ENCODE measurements around the gene TNFRSF21. TPM values are rescaled to one million over a fixed set of nuclear protein-coding genes. Genes with fewer than 3 reads are reported as not detected.

TNFRSF21 gene
- total and polyA plus RNA-seq, 10 of the 15 experiments (the other 5 are each of a cell fraction or from before 2014, with no cell fraction given) = 0.09 to 1.0 (median 0.27) TPM

- Histone ChIP-seq H3K9me3 (replicated peaks; ENCODE audit: control insufficient read depth, insufficient read depth, low read length) (no peaks in the 10 kb centered on the region), H3K4me1 (ENCODE audit: control insufficient read depth, insufficient read depth, low read length) (no peaks in the 10 kb centered on the region), H3K27me3 (replicated peaks in 1 of 2; ENCODE audit: control insufficient read depth in 2 of 2, insufficient read depth in 2 of 2, low read length in 1 of 2) (0 out of 4 replicates have a peak, but pooled peaks cover 0 to 2% of the 10 kb centered on the region in 2 experiments), H3K79me2 (ENCODE audit: control insufficient read depth, insufficient read depth, low read length) (no peaks in the 10 kb centered on the region), H3K4me2 (ENCODE audit: control insufficient read depth, insufficient read depth) (no peak overlapping the region), H3K27ac (ENCODE audit: control insufficient read depth, insufficient read depth) (no peak overlapping the region), H4K20me1 (ENCODE audit: control insufficient read depth, insufficient read depth) (no peaks in the 10 kb centered on the region), H3K9ac (ENCODE audit: control insufficient read depth, insufficient read depth, low read length) (no peak overlapping the region), H3K4me3 (no peak overlapping the region), H2AFZ (ENCODE audit: control insufficient read depth, low read depth, low read length) (no peak overlapping the region), H3K36me3 (ENCODE audit: control insufficient read depth in 2 of 2, insufficient read depth in 2 of 2, low read length in 1 of 2) (no peaks in the 10 kb centered on the region)
- DNase-seq (ENCODE audit: low read depth, low spot score) (no peak), FAIRE-seq (no peak), ATAC-seq (no peak)
- WGBS (ENCODE audit: insufficient coverage, insufficient replicate concordance, low lambda C conversion rate, missing lambda C conversion rate) = 0% methylated on average over 2 of the region's 2 CpGs
- ChIA-PET POLR2A (no interaction called here), SMC1A (ENCODE audit: uncharacterized antibody, unreplicated experiment) (interaction anchor here (0.9 kb wide), 1 partner anchor 23 kb away, joined by 3 read pairs; no protein-coding TSS in a partner anchor), RAD21 (ENCODE audit: unreplicated experiment) (no interaction called here), CTCF (no interaction called here)
- in situ Hi-C loops (cut with MboI) = no loop called here
- no TSS peak for BruUV-seq (replicated peaks)
- no peak for TF ChIP-seq PBX3 (IDR thresholded peaks at IDR 0.05; ENCODE audit: insufficient replicate concordance, low read depth, low read length)
- no peak for TF ChIP-seq TCF7 (IDR thresholded peaks at IDR 0.05; ENCODE audit: borderline replicate concordance)
- TF ChIP-seq RFX5 (IDR thresholded peaks at IDR 0.05; ENCODE audit: low read depth, low read length) = no peak
- no peak for TF ChIP-seq FOXK2 (IDR thresholded peaks at IDR 0.05)
- TF ChIP-seq PAX8 (IDR thresholded peaks at IDR 0.05) = no peak
- intact Hi-C loops (cut with micrococcal nuclease; ENCODE audit: unreplicated experiment) = no loop called here
These were observed 43.7 kb downstream of the TNFRSF21 start for GRCh38 chr6:47265971-47266370.

GRCh38 chr6:47264775-47265184 is 44.9 kb downstream of the TNFRSF21 start:
- ChIA-PET POLR2A (no interaction called here), SMC1A (ENCODE audit: uncharacterized antibody, unreplicated experiment) (no interaction called here), RAD21 (ENCODE audit: unreplicated experiment) (no interaction called here), CTCF (no interaction called here)
- intact Hi-C loops (cut with micrococcal nuclease; ENCODE audit: unreplicated experiment) = no loop called here
- H3K36me3 ChIP-seq (ENCODE audit: control insufficient read depth in 2 of 2, insufficient read depth in 2 of 2, low read length in 1 of 2) = no peaks in the 10 kb centered on the region
- H2AFZ ChIP-seq (ENCODE audit: control insufficient read depth, low read depth, low read length) = no peak overlapping the region
- H3K4me1 ChIP-seq (ENCODE audit: control insufficient read depth, insufficient read depth, low read length) = no peaks in the 10 kb centered on the region
- no peak overlapping the region for H3K4me2 ChIP-seq (ENCODE audit: control insufficient read depth, insufficient read depth)
- 0 out of 4 replicates have a peak, but pooled peaks cover 0 to 2% of the 10 kb centered on the region in 2 experiments for H3K27me3 ChIP-seq (replicated peaks in 1 of 2; ENCODE audit: control insufficient read depth in 2 of 2, insufficient read depth in 2 of 2, low read length in 1 of 2)
- WGBS (ENCODE audit: insufficient coverage, insufficient replicate concordance, low lambda C conversion rate, missing lambda C conversion rate) = 59% methylated on average over 3 of the region's 3 CpGs
- no peak for FAIRE-seq
- no peak overlapping the region for H3K27ac ChIP-seq (ENCODE audit: control insufficient read depth, insufficient read depth)
- BruUV-seq (replicated peaks) = no TSS peak
- H3K79me2 ChIP-seq (ENCODE audit: control insufficient read depth, insufficient read depth, low read length) = no peaks in the 10 kb centered on the region
- in situ Hi-C loops (cut with MboI) = no loop called here
- H4K20me1 ChIP-seq (ENCODE audit: control insufficient read depth, insufficient read depth) = no peaks in the 10 kb centered on the region
- H3K9me3 ChIP-seq (replicated peaks; ENCODE audit: control insufficient read depth, insufficient read depth, low read length) = no peaks in the 10 kb centered on the region
- no peak overlapping the region for H3K4me3 ChIP-seq
- no peak for ATAC-seq
- TF ChIP-seq, protein P1, sequence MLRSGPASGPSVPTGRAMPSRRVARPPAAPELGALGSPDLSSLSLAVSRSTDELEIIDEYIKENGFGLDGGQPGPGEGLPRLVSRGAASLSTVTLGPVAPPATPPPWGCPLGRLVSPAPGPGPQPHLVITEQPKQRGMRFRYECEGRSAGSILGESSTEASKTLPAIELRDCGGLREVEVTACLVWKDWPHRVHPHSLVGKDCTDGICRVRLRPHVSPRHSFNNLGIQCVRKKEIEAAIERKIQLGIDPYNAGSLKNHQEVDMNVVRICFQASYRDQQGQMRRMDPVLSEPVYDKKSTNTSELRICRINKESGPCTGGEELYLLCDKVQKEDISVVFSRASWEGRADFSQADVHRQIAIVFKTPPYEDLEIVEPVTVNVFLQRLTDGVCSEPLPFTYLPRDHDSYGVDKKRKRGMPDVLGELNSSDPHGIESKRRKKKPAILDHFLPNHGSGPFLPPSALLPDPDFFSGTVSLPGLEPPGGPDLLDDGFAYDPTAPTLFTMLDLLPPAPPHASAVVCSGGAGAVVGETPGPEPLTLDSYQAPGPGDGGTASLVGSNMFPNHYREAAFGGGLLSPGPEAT (IDR thresholded peaks at IDR 0.05; ENCODE audit: low read depth) = no peak
- TF ChIP-seq, protein P2, sequence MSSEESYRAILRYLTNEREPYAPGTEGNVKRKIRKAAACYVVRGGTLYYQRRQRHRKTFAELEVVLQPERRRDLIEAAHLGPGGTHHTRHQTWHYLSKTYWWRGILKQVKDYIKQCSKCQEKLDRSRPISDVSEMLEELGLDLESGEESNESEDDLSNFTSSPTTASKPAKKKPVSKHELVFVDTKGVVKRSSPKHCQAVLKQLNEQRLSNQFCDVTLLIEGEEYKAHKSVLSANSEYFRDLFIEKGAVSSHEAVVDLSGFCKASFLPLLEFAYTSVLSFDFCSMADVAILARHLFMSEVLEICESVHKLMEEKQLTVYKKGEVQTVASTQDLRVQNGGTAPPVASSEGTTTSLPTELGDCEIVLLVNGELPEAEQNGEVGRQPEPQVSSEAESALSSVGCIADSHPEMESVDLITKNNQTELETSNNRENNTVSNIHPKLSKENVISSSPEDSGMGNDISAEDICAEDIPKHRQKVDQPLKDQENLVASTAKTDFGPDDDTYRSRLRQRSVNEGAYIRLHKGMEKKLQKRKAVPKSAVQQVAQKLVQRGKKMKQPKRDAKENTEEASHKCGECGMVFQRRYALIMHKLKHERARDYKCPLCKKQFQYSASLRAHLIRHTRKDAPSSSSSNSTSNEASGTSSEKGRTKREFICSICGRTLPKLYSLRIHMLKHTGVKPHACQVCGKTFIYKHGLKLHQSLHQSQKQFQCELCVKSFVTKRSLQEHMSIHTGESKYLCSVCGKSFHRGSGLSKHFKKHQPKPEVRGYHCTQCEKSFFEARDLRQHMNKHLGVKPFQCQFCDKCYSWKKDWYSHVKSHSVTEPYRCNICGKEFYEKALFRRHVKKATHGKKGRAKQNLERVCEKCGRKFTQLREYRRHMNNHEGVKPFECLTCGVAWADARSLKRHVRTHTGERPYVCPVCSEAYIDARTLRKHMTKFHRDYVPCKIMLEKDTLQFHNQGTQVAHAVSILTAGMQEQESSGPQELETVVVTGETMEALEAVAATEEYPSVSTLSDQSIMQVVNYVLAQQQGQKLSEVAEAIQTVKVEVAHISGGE (CRISPR knock-in tag; IDR thresholded peaks at IDR 0.05) = no peak
- TF ChIP-seq ZNF384 (IDR thresholded peaks at IDR 0.05; ENCODE audit: borderline replicate concordance, low read depth, low read length) (no peak), CBX5 (IDR thresholded peaks at IDR 0.05; ENCODE audit: low read depth) (no peak), RCOR1 (conservative IDR thresholded peaks at IDR 0.05; ENCODE audit: low read depth, low read length) (no peak), ZNF24 (IDR thresholded peaks at IDR 0.05) (no peak)
- DNase-seq (ENCODE audit: low read depth, low spot score) = no peak
- no peak overlapping the region for H3K9ac ChIP-seq (ENCODE audit: control insufficient read depth, insufficient read depth, low read length)
